OCI-LY7 (cell line): ENCODE measurements around the gene PLEKHG7.

Experiments
- EZH2phosphoT487 ChIP-seq: fragments of 200-600 bp; sonication (generic); IDR thresholded peaks from 2 replicates; pipeline ENCODE4 v1.6.1; 2018; ENCODE audit warnings: low read depth, borderline replicate concordance, mild to moderate bottlenecking, mixed run types, antibody characterized with exemption, low read length, moderate library complexity, mixed read lengths
- TF ChIP-seq, protein P1 (sequence below): fragments of 200-600 bp; sonication (generic); conservative IDR thresholded peaks from 2 replicates; pipeline ENCODE4 v1.5.1; 2014; ENCODE audit warnings: mild to moderate bottlenecking, antibody characterized with exemption, low read length, moderate library complexity, mixed read lengths

DNA sequence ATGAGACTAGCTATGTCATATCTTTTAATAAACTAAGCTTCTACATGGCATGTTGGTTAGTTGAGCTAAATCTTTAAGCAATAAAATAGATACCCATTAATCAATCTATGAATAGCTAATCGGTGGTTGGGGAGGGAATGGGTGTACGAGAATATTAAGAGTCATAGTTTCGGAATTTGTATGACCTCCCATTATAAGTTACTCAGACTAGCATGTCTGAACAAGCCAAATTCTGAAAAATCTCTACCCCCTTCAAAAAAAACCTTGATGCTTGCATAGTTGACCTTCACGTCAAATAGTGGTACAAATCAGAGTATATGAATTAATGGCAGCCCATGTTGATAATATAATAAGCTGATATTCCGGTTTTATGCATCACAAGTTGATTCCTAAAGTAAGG lies 60.0 kb downstream of the PLEKHG7 start:
- TF ChIP-seq, protein P1, sequence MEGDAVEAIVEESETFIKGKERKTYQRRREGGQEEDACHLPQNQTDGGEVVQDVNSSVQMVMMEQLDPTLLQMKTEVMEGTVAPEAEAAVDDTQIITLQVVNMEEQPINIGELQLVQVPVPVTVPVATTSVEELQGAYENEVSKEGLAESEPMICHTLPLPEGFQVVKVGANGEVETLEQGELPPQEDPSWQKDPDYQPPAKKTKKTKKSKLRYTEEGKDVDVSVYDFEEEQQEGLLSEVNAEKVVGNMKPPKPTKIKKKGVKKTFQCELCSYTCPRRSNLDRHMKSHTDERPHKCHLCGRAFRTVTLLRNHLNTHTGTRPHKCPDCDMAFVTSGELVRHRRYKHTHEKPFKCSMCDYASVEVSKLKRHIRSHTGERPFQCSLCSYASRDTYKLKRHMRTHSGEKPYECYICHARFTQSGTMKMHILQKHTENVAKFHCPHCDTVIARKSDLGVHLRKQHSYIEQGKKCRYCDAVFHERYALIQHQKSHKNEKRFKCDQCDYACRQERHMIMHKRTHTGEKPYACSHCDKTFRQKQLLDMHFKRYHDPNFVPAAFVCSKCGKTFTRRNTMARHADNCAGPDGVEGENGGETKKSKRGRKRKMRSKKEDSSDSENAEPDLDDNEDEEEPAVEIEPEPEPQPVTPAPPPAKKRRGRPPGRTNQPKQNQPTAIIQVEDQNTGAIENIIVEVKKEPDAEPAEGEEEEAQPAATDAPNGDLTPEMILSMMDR = no peak
- no peak for TF ChIP-seq EZH2phosphoT487
